GM19023 (cell line): ENCODE results near the gene CD44.
"Not testable (repeated sequence)": the region's sequence is repeated elsewhere in the genome, so short reads cannot be mapped to it uniquely, and the experiment has no call there.

Experiments
- ATAC-seq: cut with Tn5 transposase; IDR thresholded peaks from one replicate; pipeline ENCODE4 v1.9.1; 2021; ENCODE audit warnings: mild to moderate bottlenecking, moderate library complexity; ENCODE audit not compliant: unreplicated experiment

The CD44 gene

DNA sequence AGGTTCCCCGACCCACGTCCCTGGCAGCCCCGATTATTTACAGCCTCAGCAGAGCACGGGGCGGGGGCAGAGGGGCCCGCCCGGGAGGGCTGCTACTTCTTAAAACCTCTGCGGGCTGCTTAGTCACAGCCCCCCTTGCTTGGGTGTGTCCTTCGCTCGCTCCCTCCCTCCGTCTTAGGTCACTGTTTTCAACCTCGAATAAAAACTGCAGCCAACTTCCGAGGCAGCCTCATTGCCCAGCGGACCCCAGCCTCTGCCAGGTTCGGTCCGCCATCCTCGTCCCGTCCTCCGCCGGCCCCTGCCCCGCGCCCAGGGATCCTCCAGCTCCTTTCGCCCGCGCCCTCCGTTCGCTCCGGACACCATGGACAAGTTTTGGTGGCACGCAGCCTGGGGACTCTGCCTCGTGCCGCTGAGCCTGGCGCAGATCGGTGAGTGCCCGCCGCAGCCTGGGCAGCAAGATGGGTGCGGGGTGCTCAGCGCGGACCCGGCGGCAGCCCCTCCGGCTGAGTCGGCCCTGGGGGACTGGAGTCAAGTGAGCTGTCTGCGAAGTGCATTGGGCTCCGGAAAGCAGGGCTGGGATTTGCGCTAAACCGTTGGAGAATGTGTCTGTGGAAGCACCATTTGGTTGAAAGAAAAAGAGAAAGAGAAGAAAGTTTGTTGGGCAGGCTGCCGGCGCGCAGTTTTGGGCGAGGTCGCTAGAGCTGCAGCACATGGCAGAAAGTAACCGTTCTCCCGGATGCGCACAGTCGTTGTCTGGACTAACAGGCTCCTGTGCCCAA, at the start of gene CD44:
TSS of gene CD44 (plus strand) at position 229 of the 779 bp plus-strand sequence. CDS start at position 362, 133 bp downstream.
- ATAC-seq = peak; percentile 43

DNA sequence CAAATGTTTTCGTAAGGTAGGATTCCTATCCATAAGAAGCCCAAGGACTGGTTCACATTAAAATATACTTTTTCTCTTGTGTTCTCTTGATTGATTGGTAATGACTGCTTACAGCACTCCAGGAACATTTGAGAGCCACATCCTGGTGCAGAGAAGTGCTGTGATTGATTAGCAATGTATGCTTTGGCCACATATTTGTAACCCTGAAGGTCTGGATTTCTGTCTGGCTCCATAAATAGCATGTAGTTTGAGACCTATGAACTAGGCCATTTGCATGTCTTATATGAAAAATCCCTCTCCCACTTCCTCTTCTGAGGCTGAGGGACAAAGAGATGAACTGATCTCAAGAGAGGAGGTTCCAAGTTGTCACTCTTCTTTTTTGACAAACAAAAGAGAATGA, 49.3 kb upstream of the CD44 start:
- ATAC-seq = peak; percentile 74

DNA sequence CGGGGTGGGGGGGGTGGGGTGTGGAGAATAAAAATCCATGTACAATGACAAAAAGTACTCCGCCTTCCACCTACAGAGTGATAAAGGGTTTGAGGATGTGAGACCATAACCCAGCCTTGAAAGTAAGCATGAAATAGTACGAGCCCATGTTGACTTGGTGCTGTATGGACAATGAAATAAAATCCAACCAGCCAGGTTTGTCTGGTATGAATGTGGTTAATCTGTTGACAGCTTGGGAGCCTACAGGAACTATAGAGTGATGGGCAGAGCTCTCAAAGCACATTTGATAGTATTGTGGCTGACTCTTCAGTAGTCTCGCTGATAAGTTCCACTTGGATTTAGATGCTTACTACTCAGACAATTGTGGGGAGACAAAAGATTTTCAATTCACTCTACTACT, 48.8 kb upstream of the CD44 start:
- ATAC-seq = peak; percentile 16

DNA sequence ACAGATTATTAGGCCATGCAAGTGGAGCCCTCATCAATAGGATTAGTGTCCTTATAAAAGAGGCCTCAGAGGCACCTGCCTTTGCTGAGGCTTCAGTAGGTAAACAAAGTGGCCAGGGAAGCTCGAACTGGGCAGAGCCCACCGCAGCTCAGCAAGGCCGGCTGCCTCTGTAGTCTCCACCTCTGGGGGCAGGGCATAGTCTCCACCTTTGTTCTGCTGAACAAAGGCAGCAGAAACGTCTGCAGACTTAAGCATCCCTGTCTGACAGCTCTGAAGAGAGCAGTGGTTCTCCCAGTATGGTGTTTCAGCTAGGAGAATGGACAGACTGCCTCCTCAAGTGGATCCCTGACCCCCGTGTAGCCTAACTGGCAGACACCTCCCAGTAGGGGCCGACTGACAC, 48.0 kb upstream of the CD44 start:
- ATAC-seq = not testable (repeated sequence)

DNA sequence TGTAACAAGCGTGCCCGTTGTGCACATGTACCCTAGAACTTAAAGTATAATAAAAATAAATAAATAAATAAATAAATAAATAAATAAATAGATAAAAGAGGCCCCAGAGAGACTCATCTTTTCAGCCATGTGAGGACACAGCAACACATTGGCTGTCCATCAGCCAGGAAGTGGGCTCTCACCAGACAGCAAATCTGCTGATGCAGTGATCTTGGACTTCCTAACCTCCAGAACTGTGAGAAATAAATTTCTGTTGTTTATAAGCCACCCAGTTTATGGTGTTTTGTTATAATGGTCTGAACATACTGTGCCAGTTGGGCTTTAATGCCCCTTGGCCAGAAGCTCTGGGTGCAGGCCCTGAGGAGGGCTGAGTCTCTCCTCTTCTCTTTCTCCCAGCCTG, 42.2 kb upstream of the CD44 start:
- no peak for ATAC-seq

DNA sequence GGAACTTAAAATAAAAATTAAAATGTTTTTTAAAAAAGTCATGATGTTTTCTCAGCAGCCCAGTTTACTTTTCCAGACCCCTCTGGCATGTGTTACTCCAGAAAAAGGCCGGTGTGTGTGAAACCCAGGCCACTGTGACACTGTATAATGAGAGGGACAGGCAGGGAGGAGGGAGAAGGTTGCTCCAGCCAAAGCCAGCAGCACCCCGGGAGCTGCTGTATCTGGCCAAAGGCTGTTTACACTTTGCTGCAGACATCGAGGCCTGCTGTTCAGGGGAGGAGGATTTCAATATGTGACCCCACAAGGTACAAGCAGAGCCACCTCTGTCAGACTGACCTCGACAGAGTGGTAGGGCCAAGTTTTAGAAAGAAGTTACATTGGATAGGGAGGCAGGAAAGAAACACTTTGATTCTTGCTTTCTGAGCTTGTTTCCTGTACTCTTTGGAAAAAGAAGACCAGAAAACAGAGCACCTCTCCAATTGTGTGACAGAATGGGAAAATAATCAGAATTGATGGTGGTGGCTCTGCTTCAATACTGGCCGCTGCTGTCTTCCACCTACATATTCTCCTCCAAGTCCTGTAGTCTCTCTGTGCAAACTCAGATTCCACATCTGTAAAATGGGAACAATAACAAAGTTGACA, 41.0 kb upstream of the CD44 start:
- ATAC-seq = no peak

DNA sequence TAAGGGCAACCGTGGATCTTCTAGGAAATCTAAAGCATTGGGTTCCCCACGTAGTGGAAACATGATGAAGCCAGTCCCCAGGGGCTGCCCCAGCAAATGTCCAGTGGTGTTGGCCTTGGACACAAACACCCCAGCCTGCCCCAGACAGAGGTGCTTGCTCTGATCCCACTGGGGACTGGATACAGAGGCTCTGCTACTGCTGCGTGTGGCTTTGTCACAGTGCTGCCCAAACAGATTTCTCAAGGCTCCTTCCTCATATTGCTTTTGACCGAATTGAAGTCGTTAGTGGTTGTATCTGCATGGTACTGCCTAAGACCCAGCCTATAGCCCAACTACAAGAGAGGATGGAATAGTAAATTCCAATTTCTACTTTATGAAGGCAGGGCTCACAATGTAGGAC, 40.1 kb upstream of the CD44 start:
- no peak for ATAC-seq

DNA sequence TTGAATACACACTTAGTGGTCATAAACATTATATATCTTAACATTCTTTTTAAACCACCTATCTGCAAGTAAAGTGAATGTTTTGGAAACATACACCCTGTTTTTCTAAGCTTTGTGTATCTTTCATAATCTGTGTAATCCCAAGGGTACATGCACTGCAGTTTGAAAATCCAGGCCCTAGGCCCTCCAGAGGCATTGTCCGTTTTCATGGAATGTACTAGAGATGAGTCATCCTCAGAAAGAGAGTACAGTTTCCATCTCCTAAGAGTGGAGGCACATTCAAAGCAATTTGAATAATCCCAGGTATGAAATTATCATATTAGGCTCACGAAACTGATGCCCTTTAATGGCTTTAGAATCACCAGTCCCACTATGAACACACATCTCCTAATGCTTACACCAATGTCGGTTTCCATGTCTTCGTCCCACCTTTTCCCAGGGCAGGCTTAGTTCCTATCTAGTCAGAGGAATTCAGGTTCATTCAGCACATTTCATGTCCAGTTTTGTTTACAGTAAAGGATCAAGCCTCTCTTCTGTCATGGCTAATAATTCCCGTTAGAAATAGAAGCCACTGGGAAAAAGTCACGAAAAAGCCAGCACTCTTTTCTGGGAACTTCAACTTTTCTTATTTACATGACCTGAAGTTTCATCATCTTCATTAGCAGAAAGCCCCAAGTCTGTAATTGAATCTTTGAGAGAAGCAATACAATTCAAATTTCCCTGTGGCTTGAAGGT, 39.5 kb upstream of the CD44 start:
- no peak for ATAC-seq

DNA sequence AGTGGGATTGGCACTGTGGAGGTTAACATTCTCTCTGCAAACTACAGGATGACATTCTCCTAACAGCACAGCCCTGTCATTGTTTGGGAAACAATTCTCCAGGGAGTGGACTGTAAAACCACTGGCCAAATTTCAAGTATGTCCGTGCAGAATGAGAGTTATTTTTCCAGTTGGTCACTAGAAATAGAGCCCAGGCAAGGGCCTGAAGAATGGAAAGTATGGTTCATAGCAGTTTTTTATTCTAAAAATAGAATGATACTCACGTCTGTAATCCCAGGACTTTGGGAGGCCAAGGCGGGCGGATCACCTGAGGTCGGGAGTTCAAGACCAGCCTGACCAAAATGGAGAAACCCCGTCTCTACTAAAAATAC, 39.0 kb upstream of the CD44 start:
- ATAC-seq = no peak

DNA sequence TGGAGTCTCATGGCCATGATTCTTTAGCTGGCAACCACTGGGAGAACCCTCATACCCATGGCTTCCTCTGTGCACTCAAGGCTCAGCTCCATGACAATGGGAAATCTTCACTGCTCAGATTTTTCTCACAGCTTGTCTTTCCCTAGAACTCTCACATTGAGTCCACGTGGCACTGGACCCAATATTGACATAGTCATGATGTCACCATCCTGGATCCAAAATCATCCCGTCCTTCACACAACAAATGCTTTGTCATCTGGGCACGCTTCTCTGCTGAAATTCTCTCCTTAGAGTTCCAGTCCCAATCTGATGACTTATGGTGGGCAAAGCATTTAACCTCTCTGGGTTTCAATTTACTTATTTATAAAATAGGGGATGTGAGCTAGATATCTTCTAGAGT, 37.7 kb upstream of the CD44 start:
- no peak for ATAC-seq

DNA sequence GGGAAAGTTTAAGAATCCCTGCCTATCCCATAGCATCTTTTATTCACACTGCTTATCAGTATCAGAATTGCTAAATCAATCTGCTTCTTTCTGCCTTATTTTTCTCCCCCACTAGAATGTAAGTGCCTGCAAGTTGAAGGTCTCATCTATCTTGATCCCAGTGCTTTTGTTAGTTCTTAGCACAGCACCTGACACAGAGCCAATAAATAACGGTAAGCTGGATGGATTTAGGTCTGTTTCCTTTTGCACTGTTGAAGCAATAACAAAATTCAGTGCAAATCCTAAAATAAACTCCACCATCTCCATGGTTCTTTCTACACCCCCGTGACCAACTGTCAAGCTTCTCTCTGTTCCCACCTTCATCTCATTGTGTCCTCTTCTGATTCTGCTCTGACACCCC, 36.7 kb upstream of the CD44 start:
- ATAC-seq = no peak

DNA sequence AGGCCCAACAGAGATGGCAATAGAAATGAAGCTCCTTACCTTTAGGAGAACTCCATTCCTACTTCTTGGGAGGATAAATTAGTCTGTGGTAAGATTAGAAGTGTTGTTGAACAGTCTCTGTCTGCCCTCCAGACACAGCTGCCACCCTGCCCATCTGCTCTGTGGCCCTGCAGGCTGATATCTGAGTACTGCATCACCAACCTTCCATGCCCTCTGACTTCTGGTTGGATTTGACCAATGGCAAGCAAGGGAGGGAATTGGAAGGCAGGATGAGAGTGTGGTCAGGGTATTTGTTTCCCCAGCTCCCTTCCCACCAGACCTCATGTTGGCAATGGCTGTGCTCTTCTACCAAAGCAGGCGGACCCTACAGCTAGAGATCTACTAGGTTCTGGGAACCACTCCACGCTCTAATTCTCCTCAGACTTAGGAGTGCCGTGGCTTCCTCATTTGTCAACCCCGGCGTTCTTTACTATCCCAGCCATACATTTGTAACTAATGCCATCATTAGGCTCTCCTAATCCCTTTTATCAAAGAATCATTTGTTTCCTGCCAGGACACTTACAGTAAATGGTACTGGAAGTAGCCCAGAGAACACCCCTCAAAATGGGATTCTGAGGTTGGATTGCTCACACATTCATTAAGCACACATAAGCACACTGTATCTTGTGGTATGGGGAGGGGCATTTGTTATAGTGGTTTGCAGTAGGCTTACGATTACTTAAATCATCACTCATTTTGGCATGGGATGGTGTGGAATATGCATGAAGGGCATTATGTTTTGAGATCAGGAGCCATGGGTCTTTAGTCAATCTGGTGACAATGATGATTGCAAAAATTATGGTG, 35.4 kb upstream of the CD44 start:
- ATAC-seq = no peak

DNA sequence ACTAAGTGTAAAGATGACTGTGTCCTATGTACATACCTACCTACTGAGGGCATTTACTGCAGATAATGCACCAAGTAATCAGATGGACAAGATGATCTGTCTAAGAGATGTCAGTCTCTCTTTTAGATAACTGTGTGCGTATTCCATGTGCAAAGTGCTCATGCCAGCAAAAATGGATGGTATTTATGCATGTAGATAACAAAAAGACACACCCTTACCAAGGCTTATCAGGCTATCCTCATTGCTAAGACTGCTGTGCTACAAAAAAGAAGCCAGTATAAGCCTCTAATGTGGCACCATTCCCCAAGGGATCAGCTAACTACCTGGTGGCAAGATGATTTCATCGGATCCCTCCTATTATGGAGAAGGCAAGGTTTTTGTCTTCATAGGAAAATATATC, 34.3 kb upstream of the CD44 start:
- ATAC-seq = no peak

DNA sequence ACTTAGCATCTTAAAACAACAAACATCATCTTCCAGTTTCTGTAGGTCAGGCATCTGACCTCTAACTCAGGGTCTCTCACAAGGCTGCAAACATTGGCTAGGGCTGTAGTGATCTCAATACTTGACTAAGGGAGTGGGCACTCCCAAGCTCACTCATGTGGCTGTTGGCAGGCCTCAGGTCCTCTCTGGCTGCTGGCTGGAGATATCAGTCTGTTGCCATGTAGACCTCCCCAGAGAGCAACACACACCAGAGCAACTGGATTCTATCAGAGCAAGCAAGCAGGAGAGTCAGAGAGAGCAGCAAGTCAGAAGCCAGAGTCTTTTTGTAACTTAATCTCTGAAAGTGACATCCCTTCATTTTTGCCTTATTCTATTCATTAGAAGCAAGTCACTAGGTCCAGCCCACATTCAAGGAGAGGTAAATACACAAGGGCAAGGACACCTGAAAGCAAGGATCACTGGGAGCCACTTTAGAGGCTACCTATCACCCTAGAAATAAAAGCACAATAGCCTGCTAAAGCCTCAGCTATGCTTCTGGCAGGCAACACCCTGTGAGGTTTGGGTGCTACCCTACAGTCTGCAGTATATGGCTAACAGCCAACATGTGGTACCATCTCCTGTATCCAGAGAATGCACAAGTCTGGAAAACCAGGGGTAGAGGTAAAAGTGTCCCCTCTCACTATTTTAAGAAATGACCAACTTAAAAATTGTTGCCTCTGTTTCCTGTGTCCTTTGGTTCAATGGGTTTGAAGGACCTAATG, 33.5 kb upstream of the CD44 start:
- ATAC-seq = no peak

DNA sequence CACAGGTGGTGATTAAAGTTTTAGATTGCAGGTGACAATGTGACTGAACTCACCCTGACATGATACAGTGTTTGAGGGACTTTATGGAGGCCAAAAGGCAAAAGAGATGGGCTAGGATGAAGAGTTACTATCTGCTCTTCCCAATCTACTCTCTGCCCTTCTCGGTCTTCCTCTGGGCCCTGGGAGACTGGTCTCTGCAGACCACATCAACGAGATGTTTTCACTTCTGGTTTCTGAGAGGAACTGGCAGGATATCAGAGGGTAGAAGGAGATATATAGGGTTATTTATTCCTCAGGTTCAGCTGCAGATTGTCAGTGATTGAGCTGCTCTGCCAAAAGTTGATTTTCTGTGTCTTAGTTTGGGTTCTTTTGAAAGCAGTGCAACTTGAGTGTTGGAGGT, 32.4 kb upstream of the CD44 start:
- ATAC-seq = no peak

DNA sequence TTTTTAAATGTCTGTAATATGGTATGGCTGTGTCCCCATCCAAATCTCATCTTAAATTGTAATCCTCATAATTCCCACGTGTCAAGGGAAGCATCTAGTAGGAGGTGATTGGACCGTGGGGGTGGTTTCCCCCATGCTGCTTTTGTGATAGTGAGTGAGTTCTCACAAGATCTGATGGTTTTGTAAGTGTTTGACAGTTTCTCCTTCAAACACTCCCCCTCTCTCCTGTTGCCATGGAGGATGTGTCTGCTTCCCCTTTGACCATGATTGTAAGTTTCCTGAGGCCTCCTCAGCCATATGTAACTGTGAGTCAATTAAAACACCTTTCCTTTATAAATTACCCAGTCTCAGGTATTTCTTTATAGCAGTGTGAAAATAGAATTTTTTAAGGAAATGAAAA, 31.1 kb upstream of the CD44 start:
- no peak for ATAC-seq

DNA sequence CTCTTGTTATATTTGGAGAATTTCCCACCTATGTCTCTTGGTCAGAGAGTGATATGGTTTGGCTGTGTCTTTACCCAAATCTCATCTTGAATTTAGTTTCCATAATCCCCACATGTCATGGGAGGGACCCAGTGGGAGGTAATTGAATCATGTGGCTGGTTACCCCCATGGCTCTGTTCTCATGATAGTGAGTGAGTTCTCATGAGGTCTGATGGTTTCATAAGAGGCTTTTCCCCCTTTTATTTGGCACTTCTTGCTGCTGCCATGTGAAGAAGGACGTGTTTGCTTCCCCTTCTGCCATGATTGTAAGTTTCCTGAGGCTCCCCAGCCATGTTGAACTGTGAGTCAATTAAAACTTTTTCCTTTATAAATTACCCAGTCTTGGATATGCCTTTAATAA, 30.6 kb upstream of the CD44 start:
- not testable (repeated sequence) for ATAC-seq

DNA sequence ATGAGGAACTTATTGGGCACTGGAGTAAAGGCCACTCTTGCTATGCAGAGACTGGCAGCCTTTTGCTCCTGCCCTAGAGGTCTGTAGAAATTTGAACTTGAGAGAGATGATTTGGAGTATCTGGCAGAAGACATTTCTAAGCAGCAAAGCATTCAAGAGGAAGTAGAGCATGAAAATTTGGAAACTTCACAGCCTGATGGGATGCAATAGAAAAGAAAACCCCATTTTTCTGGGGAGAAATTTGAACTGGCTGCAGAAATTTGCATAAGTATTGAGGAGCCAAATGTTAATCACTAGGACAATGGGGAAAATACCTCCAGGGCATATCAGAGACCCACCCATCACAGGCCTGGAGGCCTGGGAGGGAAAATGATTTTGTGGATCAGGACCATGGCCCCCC, 29.9 kb upstream of the CD44 start:
- no peak for ATAC-seq

DNA sequence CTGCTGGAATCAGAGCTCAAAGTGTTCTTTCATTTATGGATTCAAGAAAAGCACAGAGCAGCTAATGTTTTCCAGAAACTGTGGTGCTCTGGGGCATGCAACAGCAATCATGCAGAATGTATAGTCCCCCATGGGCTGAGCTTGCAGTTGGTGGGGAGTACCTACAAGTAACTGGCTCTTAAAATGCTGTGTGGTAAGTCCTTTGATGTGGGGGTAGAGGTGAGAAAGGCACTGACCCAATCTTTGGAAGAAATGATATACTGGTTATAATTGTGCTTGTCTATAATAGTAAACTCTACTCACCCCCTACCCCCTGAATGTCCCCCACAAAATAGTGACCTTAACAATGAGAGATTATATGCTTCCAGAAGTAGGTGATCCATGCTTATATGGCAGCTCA, 29.1 kb upstream of the CD44 start:
- no peak for ATAC-seq
